ENCODE measurements around the gene OR52B6.

- TF ChIP-seq CTCF (conservative IDR thresholded peaks at IDR 0.05) (peak; percentile 34; the same call in 1 of the 2 replicates), EZH2 (IDR thresholded peaks at IDR 0.05; ENCODE audit: low read depth) (no peak)
These were observed 27.3 kb upstream of the OR52B6 start for GRCh38 chr11:5553343-5553742.

Measured in PC-9 (cell line).